Measurements from ENCODE around the gene CAMK2B. TPM values are rescaled to one million over a fixed set of nuclear protein-coding genes. Genes with fewer than 3 reads are reported as not detected.

CAMK2B gene
- total RNA-seq, 1 experiment from 2014 or later, result 0.34 TPM

DNA sequence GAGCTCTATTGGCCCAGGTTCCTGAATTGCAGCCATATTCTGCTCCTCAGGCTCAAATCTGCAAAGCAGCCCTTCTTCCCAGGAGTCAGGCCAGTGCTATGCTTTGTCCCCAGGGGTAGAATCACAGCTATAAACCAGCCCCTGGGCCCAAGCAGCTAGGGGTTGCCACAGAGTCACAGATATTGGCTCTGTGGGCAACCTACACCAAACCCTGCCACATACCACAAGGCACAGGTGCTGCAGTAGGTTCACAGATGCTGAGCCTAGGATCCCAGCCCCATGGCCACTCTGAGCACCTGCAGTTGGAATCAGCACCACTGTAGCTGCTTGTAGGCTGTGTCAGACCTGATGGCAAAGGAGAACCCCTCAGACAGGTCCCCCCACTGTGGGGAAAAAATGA is 43.1 kb upstream of the CAMK2B start:
- Histone ChIP-seq H3K27me3 (ENCODE audit: insufficient read depth, low read length) (peaks cover 7% of the 10 kb centered on the region; the same call in 1 of the 2 replicates), H2AFZ (ENCODE audit: low read depth, low read length, poor library complexity, severe bottlenecking) (no peak overlapping the region), H3K27ac (ENCODE audit: low read depth, low read length) (no peak overlapping the region), H3K9me2 (ENCODE audit: insufficient read depth) (no peaks in the 10 kb centered on the region; the same call in 1 of the 2 replicates), H4K20me1 (ENCODE audit: insufficient read depth) (no peaks in the 10 kb centered on the region), H3K4me1 (ENCODE audit: control insufficient read depth in 1 of 2, insufficient read depth in 2 of 2, low read length in 2 of 2) (no peaks in the 10 kb centered on the region), H3K4me2 (ENCODE audit: low read length) (no peak overlapping the region), H3K4me3 (replicated peaks in 1 of 2; ENCODE audit: low read depth in 1 of 2, low read length in 2 of 2) (no peak overlapping the region), H3K9ac (ENCODE audit: low read length) (no peak overlapping the region), H3K79me2 (ENCODE audit: insufficient read depth, low read length) (no peaks in the 10 kb centered on the region), H3K9me3 (ENCODE audit: control insufficient read depth in 1 of 2, insufficient read depth in 1 of 2, low read depth in 1 of 2, low read length in 2 of 2) (no peaks in the 10 kb centered on the region), H3K36me3 (ENCODE audit: control insufficient read depth in 1 of 2, insufficient read depth in 2 of 2, low read length in 2 of 2) (no peaks in the 10 kb centered on the region)
- RAD21 ChIA-PET (ENCODE audit: low non-redundant PET in 1 of 2, low total read pairs in 2 of 2, uncharacterized antibody in 2 of 2, unreplicated experiment in 2 of 2), result interaction anchor here in 1 of 2 experiments (0.6 kb wide), 1 partner anchor 346 kb away, joined by 3 read pairs; no protein-coding TSS in a partner anchor
- ATAC-seq, result no peak
- intact Hi-C loops (cut with micrococcal nuclease), result no loop called here
- POLR2A ChIA-PET, result no interaction called here
- no TSS peak for BruUV-seq (replicated peaks)
- TF ChIP-seq SP1 (IDR thresholded peaks at IDR 0.05; ENCODE audit: low read depth) (no peak), EGR1 (IDR thresholded peaks at IDR 0.05; ENCODE audit: low read depth) (no peak), YY1 (IDR thresholded peaks at IDR 0.05; ENCODE audit: extremely low read depth, insufficient replicate concordance, low read depth, low read length) (no peak), EZH2phosphoT487 (IDR thresholded peaks at IDR 0.05; ENCODE audit: borderline replicate concordance) (no peak), EZH2 (IDR thresholded peaks at IDR 0.05) (no peak), JUND (IDR thresholded peaks at IDR 0.05) (no peak), SRF (IDR thresholded peaks at IDR 0.05; ENCODE audit: low read depth) (no peak), POLR2A (IDR thresholded peaks at IDR 0.05; ENCODE audit: borderline replicate concordance, extremely low read depth, insufficient read depth, insufficient read length) (no peak), ZNF274 (IDR thresholded peaks at IDR 0.05; ENCODE audit: low read depth, low read length) (no peak), CBX3 (IDR thresholded peaks at IDR 0.05; ENCODE audit: low read depth) (no peak)
- TF ChIP-seq, protein P1, sequence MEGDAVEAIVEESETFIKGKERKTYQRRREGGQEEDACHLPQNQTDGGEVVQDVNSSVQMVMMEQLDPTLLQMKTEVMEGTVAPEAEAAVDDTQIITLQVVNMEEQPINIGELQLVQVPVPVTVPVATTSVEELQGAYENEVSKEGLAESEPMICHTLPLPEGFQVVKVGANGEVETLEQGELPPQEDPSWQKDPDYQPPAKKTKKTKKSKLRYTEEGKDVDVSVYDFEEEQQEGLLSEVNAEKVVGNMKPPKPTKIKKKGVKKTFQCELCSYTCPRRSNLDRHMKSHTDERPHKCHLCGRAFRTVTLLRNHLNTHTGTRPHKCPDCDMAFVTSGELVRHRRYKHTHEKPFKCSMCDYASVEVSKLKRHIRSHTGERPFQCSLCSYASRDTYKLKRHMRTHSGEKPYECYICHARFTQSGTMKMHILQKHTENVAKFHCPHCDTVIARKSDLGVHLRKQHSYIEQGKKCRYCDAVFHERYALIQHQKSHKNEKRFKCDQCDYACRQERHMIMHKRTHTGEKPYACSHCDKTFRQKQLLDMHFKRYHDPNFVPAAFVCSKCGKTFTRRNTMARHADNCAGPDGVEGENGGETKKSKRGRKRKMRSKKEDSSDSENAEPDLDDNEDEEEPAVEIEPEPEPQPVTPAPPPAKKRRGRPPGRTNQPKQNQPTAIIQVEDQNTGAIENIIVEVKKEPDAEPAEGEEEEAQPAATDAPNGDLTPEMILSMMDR (IDR thresholded peaks at IDR 0.05 in 2 of 3, conservative IDR thresholded peaks at IDR 0.05 in 1 of 3; ENCODE audit: borderline replicate concordance in 1 of 3, insufficient read depth in 1 of 3, low read depth in 2 of 3, low read length in 2 of 3), result no peak
- TF ChIP-seq, protein P2, sequence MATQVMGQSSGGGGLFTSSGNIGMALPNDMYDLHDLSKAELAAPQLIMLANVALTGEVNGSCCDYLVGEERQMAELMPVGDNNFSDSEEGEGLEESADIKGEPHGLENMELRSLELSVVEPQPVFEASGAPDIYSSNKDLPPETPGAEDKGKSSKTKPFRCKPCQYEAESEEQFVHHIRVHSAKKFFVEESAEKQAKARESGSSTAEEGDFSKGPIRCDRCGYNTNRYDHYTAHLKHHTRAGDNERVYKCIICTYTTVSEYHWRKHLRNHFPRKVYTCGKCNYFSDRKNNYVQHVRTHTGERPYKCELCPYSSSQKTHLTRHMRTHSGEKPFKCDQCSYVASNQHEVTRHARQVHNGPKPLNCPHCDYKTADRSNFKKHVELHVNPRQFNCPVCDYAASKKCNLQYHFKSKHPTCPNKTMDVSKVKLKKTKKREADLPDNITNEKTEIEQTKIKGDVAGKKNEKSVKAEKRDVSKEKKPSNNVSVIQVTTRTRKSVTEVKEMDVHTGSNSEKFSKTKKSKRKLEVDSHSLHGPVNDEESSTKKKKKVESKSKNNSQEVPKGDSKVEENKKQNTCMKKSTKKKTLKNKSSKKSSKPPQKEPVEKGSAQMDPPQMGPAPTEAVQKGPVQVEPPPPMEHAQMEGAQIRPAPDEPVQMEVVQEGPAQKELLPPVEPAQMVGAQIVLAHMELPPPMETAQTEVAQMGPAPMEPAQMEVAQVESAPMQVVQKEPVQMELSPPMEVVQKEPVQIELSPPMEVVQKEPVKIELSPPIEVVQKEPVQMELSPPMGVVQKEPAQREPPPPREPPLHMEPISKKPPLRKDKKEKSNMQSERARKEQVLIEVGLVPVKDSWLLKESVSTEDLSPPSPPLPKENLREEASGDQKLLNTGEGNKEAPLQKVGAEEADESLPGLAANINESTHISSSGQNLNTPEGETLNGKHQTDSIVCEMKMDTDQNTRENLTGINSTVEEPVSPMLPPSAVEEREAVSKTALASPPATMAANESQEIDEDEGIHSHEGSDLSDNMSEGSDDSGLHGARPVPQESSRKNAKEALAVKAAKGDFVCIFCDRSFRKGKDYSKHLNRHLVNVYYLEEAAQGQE (IDR thresholded peaks at IDR 0.05; ENCODE audit: low read depth), result no peak
- TF ChIP-seq, protein P3, sequence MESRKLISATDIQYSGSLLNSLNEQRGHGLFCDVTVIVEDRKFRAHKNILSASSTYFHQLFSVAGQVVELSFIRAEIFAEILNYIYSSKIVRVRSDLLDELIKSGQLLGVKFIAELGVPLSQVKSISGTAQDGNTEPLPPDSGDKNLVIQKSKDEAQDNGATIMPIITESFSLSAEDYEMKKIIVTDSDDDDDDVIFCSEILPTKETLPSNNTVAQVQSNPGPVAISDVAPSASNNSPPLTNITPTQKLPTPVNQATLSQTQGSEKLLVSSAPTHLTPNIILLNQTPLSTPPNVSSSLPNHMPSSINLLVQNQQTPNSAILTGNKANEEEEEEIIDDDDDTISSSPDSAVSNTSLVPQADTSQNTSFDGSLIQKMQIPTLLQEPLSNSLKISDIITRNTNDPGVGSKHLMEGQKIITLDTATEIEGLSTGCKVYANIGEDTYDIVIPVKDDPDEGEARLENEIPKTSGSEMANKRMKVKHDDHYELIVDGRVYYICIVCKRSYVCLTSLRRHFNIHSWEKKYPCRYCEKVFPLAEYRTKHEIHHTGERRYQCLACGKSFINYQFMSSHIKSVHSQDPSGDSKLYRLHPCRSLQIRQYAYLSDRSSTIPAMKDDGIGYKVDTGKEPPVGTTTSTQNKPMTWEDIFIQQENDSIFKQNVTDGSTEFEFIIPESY (IDR thresholded peaks at IDR 0.05; ENCODE audit: extremely low read depth, insufficient replicate concordance, low read length), result no peak
- no peak for DNase-seq (ENCODE audit: low read depth, low spot score)
- CTCF ChIA-PET, result no interaction called here
